Right lobe of liver (tissue), 6 donors: ENCODE results near the gene CEP170B. TPM values are rescaled to one million over a fixed set of nuclear protein-coding genes. Genes with fewer than 3 reads are reported as not detected.
"Not testable (repeated sequence)": the region's sequence is repeated elsewhere in the genome, so short reads cannot be mapped to it uniquely, and the experiment has no call there.

Experiments
- ATAC-seq, 4 donors: fragments of 200-7000 bp; cut with Tn5 transposase; one replicate each; pipeline ENCODE4 v1.9.1; 2020; ENCODE audit warnings: mild to moderate bottlenecking in 4 of 4, moderate library complexity in 4 of 4
- DNase-seq, 3 donors: peaks; one replicate each; pipeline ENCODE4 v3.0.0-alpha.2; 2020
- H3K27ac ChIP-seq, 3 donors: fragments of 200-600 bp; one replicate each; pipeline ENCODE4 v1.8.0; 2022
- H3K27me3 ChIP-seq, 2 donors: fragments of 200-600 bp; one replicate each; pipeline ENCODE4 v1.8.0; 2022
- H3K36me3 ChIP-seq, 4 donors: fragments of 200-600 bp; sonication (generic) in 1 of 4; one replicate each; pipeline versions ENCODE4 v1.5.1 to v1.8.0; 2017 to 2022; ENCODE audit warnings: control low read depth in 1 of 4
- H3K4me1 ChIP-seq, 4 donors: fragments of 200-600 bp; sonication (generic) in 1 of 4; one replicate each; pipeline versions ENCODE4 v1.5.1 to v1.8.0; 2017 to 2022; ENCODE audit warnings: control low read depth in 1 of 4
- H3K4me3 ChIP-seq, 3 donors: fragments of 200-600 bp; one replicate each; pipeline ENCODE4 v1.8.0; 2022
- H3K9me3 ChIP-seq, 4 donors: fragments of 200-600 bp; sonication (generic) in 1 of 4; one replicate each; pipeline versions ENCODE4 v1.5.1 to v1.8.0; 2017 to 2022; ENCODE audit warnings: control low read depth in 1 of 4
- POLR2A ChIP-seq: fragments of 450-650 bp; IDR thresholded peaks from one replicate; pipeline ENCODE4 v1.6.1; 2017; ENCODE audit warnings: antibody characterized with exemption, mild to moderate bottlenecking
- whole genome bisulfite sequencing: methylation state at CpG from one replicate; pipeline ENCODE4 v1.1.6; 2018; ENCODE audit warnings: low coverage, low lambda C conversion rate; ENCODE audit not compliant: insufficient coverage; ENCODE audit errors: missing lambda C conversion rate; 5-methylcytosine and 5-hydroxymethylcytosine counted together
- intact Hi-C, 2 donors: fragments of 100-400 bp; cut with DNase I; formaldehyde crosslinking; loops; one replicate each; pipeline versions ENCODE4 v1.11.2 to v1.14.1; 2022
- total RNA-seq, 6 experiments: library from RNA; depleted of rRNA in 2 of 6; stranded (reverse); fragments of >200 nt in 2 of 6; fragmentation: NEBNext Ultra II Directional in 3 of 6; extraction: Animal tissue kit (Norgen Biotek cat#: 25700) in 3 of 6; gene quantifications; one replicate each; pipeline versions ENCODE4 v1.1.0 to v1.2.4, GENCODE V29; 2016 to 2023
- TF ChIP-seq, protein P1 (sequence below), 4 donors: fragments of 200-600 bp in 3 of 4; fragments of 450-650 bp in 1 of 4; IDR thresholded peaks; one replicate each; pipeline versions ENCODE4 v1.5.1 to v1.8.0; 2016 to 2022; ENCODE audit warnings: antibody characterized with exemption in 4 of 4, mild to moderate bottlenecking in 2 of 4
- donor health status: DM: no; HTN: yes; CAD: no.
- donor health status: DM: no; HTN: no; CAD: no.
- donor health status: DM: no; HTN: no; CAD: no.
- donor health status: DM: no; HTN: yes; CAD: no.
- donor health status: DM: no; HTN: yes; CAD: no.

CEP170B gene
- total RNA-seq, 6 experiments from 2014 or later, result 13.2 to 22.4 (median 16.8) TPM

DNA sequence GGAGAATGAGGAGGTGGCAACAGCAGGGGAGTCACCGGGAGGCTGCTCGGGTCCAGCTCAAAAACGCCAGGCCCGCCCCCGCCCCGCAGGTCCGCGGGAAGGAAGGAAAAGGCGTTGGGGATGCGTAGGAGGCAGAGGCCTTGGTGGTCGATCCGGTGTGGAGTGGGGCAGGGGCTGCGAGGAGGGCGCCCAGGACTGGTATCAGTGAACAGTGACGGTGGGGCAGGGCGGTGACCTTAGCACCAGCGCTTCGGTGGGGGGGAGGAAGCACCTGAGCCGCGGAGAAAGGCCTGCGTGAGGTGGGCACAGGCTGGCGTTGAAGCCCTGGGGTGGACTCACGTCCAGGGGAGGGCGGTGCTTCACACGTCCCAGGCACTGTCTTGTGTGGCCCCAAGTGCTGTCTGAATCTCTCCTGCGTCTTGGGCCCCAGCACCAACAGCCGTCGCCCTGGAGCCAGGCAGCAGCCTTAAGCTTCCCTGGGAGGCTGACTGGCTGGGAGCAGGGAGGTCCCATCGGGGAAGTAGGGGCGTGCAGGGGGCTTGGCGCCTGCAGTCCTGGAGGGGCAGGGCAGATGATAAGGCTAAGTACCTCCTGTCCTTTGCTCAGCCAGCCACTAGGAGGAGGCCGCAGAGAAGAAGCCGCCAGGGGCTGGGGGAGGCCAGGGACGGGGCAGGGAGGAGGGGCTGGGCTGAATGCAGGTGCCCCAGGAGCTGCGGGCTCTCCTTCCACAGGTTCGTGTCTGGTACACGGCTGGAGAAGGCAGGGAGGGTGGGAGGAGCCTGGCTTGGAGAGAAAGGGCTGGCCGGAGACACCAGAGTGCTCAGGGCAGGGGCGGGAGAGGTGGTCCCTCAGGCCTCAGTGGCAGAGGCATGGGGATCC lies 37.7 kb upstream of the CEP170B start:
- intact Hi-C loops, result no loop called here
- WGBS, result 7% methylated on average over 21 of the region's 39 CpGs
- H3K27me3 ChIP-seq, result no peaks in the 10 kb centered on the region
- H3K9me3 ChIP-seq, result no peaks in the 10 kb centered on the region
- peak; percentile 31 to 54 (median 40) for ATAC-seq
- peak; percentile 46 to 67 (median 56) for DNase-seq
- H3K4me1 ChIP-seq, result peaks cover 0 to 11% (median 4%) of the 10 kb centered on the region in 4 donors
- H3K27ac ChIP-seq, result no peak overlapping the region
- peak overlapping the region; percentile 47 to 65 (median 57) for H3K4me3 ChIP-seq
- no peak for TF ChIP-seq POLR2A
- TF ChIP-seq, protein P1, sequence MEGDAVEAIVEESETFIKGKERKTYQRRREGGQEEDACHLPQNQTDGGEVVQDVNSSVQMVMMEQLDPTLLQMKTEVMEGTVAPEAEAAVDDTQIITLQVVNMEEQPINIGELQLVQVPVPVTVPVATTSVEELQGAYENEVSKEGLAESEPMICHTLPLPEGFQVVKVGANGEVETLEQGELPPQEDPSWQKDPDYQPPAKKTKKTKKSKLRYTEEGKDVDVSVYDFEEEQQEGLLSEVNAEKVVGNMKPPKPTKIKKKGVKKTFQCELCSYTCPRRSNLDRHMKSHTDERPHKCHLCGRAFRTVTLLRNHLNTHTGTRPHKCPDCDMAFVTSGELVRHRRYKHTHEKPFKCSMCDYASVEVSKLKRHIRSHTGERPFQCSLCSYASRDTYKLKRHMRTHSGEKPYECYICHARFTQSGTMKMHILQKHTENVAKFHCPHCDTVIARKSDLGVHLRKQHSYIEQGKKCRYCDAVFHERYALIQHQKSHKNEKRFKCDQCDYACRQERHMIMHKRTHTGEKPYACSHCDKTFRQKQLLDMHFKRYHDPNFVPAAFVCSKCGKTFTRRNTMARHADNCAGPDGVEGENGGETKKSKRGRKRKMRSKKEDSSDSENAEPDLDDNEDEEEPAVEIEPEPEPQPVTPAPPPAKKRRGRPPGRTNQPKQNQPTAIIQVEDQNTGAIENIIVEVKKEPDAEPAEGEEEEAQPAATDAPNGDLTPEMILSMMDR (IDR thresholded peaks at IDR 0.05), result peak; percentile 23 to 40 (median 28)
- H3K36me3 ChIP-seq, result no peaks in the 10 kb centered on the region

DNA sequence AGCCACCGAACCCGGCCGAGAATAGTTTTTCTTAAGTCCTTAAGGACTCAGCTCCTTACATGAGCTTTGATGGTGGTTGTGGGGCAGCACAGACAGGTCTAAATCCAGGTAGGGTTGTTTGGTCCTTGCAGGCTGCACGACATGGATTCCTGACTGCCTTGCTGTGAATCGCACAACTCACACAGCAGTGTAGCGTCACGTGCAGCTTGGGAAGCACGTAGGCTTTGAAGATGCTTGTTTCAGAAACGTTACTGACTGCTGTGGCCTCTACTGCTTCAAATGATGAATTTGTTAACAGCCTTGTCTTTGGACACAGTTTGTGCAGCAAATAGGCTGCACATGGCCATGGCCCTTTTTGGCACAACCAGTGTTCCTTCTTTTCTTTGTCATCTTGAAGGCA lies 34.3 kb upstream of the CEP170B start:
- Histone ChIP-seq H3K4me1 (peaks cover 0 to 11% (median 4%) of the 10 kb centered on the region in 4 donors), H3K36me3 (no peaks in the 10 kb centered on the region), H3K9me3 (no peaks in the 10 kb centered on the region), H3K27ac (no peak overlapping the region), H3K27me3 (no peaks in the 10 kb centered on the region), H3K4me3 (no peak overlapping the region)
- ATAC-seq (no peak), DNase-seq (no peak)
- TF ChIP-seq, protein P1 (IDR thresholded peaks at IDR 0.05), result no peak
- no peak for TF ChIP-seq POLR2A
- intact Hi-C loops, result loop anchor here in 1 of 2 donors (5.0 kb wide), 1 partner anchor 37 kb away; the partner anchor contains the start of gene CEP170B
- 77% methylated on average over 4 of the region's 9 CpGs for WGBS

DNA sequence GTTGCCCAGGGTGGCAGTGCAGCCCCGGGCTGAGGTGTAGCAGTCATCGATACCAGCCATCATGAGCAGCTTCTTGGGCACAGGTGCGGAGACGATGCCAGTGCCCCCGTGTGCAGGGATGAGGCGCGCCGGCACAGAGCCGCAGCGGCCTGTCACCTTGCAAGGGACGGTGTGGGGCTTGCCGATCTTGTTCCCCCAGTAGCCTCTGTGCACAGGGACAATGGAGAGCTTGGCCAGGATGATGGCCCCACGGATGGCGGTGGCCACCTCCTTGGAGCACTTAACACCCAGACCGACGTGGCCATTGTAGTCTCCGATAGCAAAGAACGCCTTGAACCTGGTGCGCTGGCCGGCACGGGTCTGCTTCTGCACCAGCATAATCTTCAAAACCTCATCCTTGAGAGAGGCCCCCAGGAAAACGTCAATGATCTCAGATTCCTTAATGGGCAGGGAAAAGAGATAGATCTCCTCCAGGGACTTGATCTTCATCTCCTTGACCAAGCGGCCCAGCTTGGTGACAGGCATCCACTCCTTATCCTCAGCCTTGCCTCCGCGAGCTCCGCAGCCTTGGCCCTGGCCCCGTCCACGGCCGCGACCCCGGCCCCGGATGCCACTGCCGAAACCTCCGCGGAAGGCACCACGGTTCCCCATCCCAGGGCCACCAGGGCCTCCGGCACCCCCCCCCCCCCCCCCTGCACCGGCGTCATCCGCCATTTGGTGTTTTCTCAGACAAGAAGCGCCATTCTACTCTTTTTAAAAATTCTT lies 28.7 kb upstream of the CEP170B start:
- H3K36me3 ChIP-seq, H3K4me1 ChIP-seq, H3K27me3 ChIP-seq, DNase-seq, ATAC-seq, H3K27ac ChIP-seq, H3K9me3 ChIP-seq, H3K4me3 ChIP-seq, intact Hi-C loops: not testable (repeated sequence)
- 100% methylated on average over 2 of the region's 41 CpGs for WGBS

DNA sequence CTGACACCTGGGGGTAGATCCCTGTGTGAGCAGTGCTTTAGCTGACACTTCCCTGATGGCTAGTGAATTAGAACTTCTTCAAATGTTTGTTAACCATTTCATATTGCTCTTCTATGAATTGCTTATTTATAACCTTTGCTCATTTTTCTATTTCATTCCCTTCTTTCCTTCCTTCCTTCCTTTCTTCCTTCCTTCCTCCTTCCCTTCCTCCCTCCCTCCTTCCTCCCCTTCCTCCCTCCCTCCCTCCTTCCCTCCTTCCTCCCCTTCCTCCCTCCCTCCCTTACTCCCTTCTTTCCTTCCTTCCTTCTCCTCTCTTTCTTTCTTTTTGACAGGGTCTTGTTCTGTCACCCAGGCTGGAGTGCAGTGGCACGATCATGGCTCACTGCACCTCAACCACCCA lies 23.3 kb upstream of the CEP170B start:
- no peaks in the 10 kb centered on the region for H3K36me3 ChIP-seq
- peaks cover 0 to 11% (median 4%) of the 10 kb centered on the region in 4 donors for H3K4me1 ChIP-seq
- ATAC-seq (no peak), DNase-seq (no peak)
- whole genome bisulfite sequencing, result 100% methylated on average over 1 of the region's 1 CpG
- peaks cover 0 to 15% of the 10 kb centered on the region in 2 donors for H3K27me3 ChIP-seq
- intact Hi-C loops, result no loop called here
- no peak overlapping the region for H3K4me3 ChIP-seq
- H3K27ac ChIP-seq, result no peak overlapping the region
- no peak for TF ChIP-seq POLR2A
- TF ChIP-seq, protein P1 (IDR thresholded peaks at IDR 0.05), result no peak
- no peaks in the 10 kb centered on the region for H3K9me3 ChIP-seq
